ENCODE measurements around the gene COMT. TPM values are rescaled to one million over a fixed set of nuclear protein-coding genes. Genes with fewer than 3 reads are reported as not detected.

COMT gene
- total RNA-seq, 1 donor: 288 TPM

DNA sequence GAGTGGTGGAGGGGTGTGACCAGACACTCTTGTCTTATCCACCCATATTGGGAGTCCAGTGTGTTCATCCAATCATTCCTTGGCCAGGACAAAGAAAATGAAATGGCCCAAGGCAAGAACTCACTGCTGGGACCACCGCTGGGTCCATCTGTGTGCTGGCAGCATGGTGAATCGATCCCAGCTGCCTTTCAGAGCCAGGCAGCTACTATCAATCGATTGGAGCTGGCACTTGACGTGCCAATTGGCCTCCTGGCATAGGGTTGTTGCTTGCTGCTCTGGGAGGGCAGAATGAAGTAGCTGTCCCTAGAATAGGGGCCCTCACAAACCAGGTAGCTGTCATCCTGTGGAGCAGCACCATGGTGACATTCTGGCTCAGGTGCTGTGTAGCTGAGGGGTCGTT is 76.4 kb downstream of the COMT start:
- Histone ChIP-seq H4K20me1 (ENCODE audit: insufficient read depth, low read length) (peaks cover 11% of the 10 kb centered on the region), H3K4me1 (ENCODE audit: insufficient read depth, low read length) (peaks cover 14% of the 10 kb centered on the region), H3K27me3 (ENCODE audit: insufficient read depth, low read length) (peaks cover 24% of the 10 kb centered on the region), H3K36me3 (ENCODE audit: insufficient read depth, low read length) (peaks cover 3% of the 10 kb centered on the region), H3K4me2 (ENCODE audit: insufficient read depth, low read length) (no peak overlapping the region), H3K9me3 (ENCODE audit: low read depth, low read length) (no peaks in the 10 kb centered on the region), H3K4me3 (ENCODE audit: insufficient read depth, low read length) (no peak overlapping the region), H3K27ac (ENCODE audit: low read depth, low read length) (no peak overlapping the region), H3K79me2 (ENCODE audit: insufficient read depth, low read length) (peaks cover 20% of the 10 kb centered on the region), H2AFZ (ENCODE audit: low read length) (no peak overlapping the region)
- peak; percentile 64 for DNase-seq (ENCODE audit: insufficient read length, low spot score, missing footprints)
- TF ChIP-seq, protein P1, sequence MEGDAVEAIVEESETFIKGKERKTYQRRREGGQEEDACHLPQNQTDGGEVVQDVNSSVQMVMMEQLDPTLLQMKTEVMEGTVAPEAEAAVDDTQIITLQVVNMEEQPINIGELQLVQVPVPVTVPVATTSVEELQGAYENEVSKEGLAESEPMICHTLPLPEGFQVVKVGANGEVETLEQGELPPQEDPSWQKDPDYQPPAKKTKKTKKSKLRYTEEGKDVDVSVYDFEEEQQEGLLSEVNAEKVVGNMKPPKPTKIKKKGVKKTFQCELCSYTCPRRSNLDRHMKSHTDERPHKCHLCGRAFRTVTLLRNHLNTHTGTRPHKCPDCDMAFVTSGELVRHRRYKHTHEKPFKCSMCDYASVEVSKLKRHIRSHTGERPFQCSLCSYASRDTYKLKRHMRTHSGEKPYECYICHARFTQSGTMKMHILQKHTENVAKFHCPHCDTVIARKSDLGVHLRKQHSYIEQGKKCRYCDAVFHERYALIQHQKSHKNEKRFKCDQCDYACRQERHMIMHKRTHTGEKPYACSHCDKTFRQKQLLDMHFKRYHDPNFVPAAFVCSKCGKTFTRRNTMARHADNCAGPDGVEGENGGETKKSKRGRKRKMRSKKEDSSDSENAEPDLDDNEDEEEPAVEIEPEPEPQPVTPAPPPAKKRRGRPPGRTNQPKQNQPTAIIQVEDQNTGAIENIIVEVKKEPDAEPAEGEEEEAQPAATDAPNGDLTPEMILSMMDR (IDR thresholded peaks at IDR 0.05; ENCODE audit: extremely low read depth, low read depth, low read length): no peak

Other genes starting within 250 kb of the COMT start
- 11.2 and 14.5 TPM in 2 replicates for gene SEPTIN5, start 227.3 kb upstream of the COMT start, total RNA-seq
- gene GP1BB, start 218.2 kb upstream of the COMT start, total RNA-seq: 0.88 and 1.8 TPM in 2 replicates
- gene TBX1, start 181.0 kb upstream of the COMT start, total RNA-seq: under 0.01 TPM in 1 of 2 replicates, not detected in the other
- gene GNB1L, start 86.9 kb upstream of the COMT start, total RNA-seq: 4.0 and 5.6 TPM in 2 replicates
- gene RTL10, start 86.9 kb upstream of the COMT start, total RNA-seq: 10.3 and 11.9 TPM in 2 replicates
- 19.5 and 21.5 TPM in 2 replicates for gene TXNRD2, start within 50 bp of the COMT start, total RNA-seq
- gene ARVCF, start 75.1 kb downstream of the COMT start, total RNA-seq: 19.7 and 27.1 TPM in 2 replicates
- 41.8 and 43.8 TPM in 2 replicates for gene TANGO2, start 79.3 kb downstream of the COMT start, total RNA-seq
- gene DGCR8, start 138.5 kb downstream of the COMT start, total RNA-seq: 25.9 and 44.2 TPM in 2 replicates
- 78.4 and 85.8 TPM in 2 replicates for gene RANBP1, start 174.3 kb downstream of the COMT start, total RNA-seq
- 35.9 and 43.8 TPM in 2 replicates for gene TRMT2A, start 175.5 kb downstream of the COMT start, total RNA-seq
- 9.8 and 11.8 TPM in 2 replicates for gene ZDHHC8, start 190.0 kb downstream of the COMT start, total RNA-seq
- gene CCDC188, start 209.3 kb downstream of the COMT start, total RNA-seq: 0.36 and 0.59 TPM in 2 replicates

Data from osteoblast (primary cell).